HG03045 (cell line): Measurements from ENCODE around the gene VSIG10L2.

Experiments
- ATAC-seq: cut with Tn5 transposase; IDR thresholded peaks from one replicate; pipeline ENCODE4 v1.9.1; 2021; ENCODE audit warnings: mild to moderate bottlenecking, moderate library complexity; ENCODE audit not compliant: unreplicated experiment

VSIG10L2 gene

GRCh38 chr11:125999234-125999880 lies 53.5 kb downstream of the VSIG10L2 start:
- no peak for ATAC-seq

DNA sequence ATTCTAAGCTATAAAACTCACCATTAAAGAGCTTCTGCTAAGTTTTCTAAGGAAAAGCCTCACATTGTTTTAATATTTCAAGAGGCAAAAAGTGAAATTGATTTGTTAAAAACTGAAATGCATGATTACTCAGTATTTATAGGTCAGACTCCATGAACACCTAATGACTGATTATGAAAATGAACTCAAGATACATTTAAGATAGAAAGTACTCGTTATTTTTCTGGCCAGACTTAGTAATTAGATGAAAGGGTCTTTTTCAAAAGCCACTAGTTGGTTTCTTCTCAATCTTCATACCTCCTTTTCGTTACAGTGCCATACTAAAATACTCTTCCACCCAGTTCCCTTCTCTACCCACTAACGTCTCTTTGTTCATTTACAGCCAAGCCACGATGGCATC lies 56.3 kb downstream of the VSIG10L2 start:
- ATAC-seq: no peak
